Endothelial cell (in vitro differentiated cells): ENCODE measurements around the gene EDEM2. TPM values are rescaled to one million over a fixed set of nuclear protein-coding genes. Genes with fewer than 3 reads are reported as not detected.
A peak's percentile ranks its signal among the peaks of the same experiment; 100 is the strongest.
"Not testable (repeated sequence)": the region's sequence is repeated elsewhere in the genome, so short reads cannot be mapped to it uniquely, and the experiment has no call there.

Experiments used
- DNase-seq: peaks from one replicate; pipeline ENCODE4 v3.0.0; 2021; ENCODE audit warnings: low spot score
- H3K27ac Mint-ChIP-seq: one replicate; pipeline ENCODE4 v1.8.0; 2021; ENCODE audit warnings: mixed read lengths, inconsistent platforms; ENCODE audit not compliant: unreplicated experiment
- H3K27me3 Mint-ChIP-seq: one replicate; pipeline ENCODE4 v1.8.0; 2021; ENCODE audit warnings: mild to moderate bottlenecking, moderate library complexity, mixed read lengths, inconsistent platforms; ENCODE audit not compliant: unreplicated experiment
- H3K36me3 Mint-ChIP-seq: one replicate; pipeline ENCODE4 v1.8.0; 2021; ENCODE audit warnings: mild to moderate bottlenecking, low read depth, mixed read lengths, inconsistent platforms; ENCODE audit not compliant: unreplicated experiment
- H3K4me1 Mint-ChIP-seq: one replicate; pipeline ENCODE4 v1.8.0; 2021; ENCODE audit warnings: mild to moderate bottlenecking, mixed read lengths, inconsistent platforms; ENCODE audit not compliant: unreplicated experiment
- H3K4me3 Mint-ChIP-seq: one replicate; pipeline ENCODE4 v1.8.0; 2021; ENCODE audit warnings: mild to moderate bottlenecking, mixed read lengths, inconsistent platforms; ENCODE audit not compliant: unreplicated experiment
- H3K9me3 Mint-ChIP-seq: one replicate; pipeline ENCODE4 v1.8.0; 2021; ENCODE audit warnings: mixed read lengths, inconsistent platforms; ENCODE audit not compliant: unreplicated experiment
- CTCF ChIP-seq: fragments of 200-600 bp; sonication (generic); IDR thresholded peaks from one replicate; pipeline ENCODE4 v1.5.0; 2021; ENCODE audit warnings: antibody characterized with exemption; ENCODE audit not compliant: unreplicated experiment
- total RNA-seq: library from RNA; stranded (reverse); fragmentation: NEBNext Ultra II Directional; extraction: Animal tissue kit (Norgen Biotek cat#: 25700); gene quantifications from one replicate; pipeline ENCODE4 v1.2.1, GENCODE V29; 2021; ENCODE audit not compliant: unreplicated experiment

Gene EDEM2
- total RNA-seq, 1 donor from 2014 or later, result 43.5 TPM

GRCh38 chr20:35167787-35168186, 20.7 kb upstream of the EDEM2 start:
- no peak for DNase-seq
- Mint-ChIP-seq H3K27me3 (peaks cover 6% of the 10 kb centered on the region), H3K9me3 (no peaks in the 10 kb centered on the region), H3K27ac (peak overlapping the region; percentile 72), H3K4me3 (no peak overlapping the region), H3K4me1 (peaks cover 43% of the 10 kb centered on the region), H3K36me3 (no peaks in the 10 kb centered on the region)
- TF ChIP-seq CTCF, result no peak

GRCh38 chr20:35166242-35166830, 19.2 kb upstream of the EDEM2 start:
- peak; percentile 77 for DNase-seq
- Mint-ChIP-seq H3K36me3 (no peaks in the 10 kb centered on the region), H3K4me1 (peaks cover 30% of the 10 kb centered on the region), H3K27me3 (no peaks in the 10 kb centered on the region), H3K27ac (peak overlapping the region; percentile 94), H3K4me3 (peak overlapping the region; percentile 58), H3K9me3 (no peaks in the 10 kb centered on the region)
- no peak for TF ChIP-seq CTCF

GRCh38 chr20:35165221-35166185, 18.4 kb upstream of the EDEM2 start:
- Mint-ChIP-seq H3K27me3 (peaks cover 2% of the 10 kb centered on the region), H3K9me3 (no peaks in the 10 kb centered on the region), H3K27ac (peak overlapping the region; percentile 94), H3K4me3 (no peak overlapping the region), H3K36me3 (no peaks in the 10 kb centered on the region), H3K4me1 (peaks cover 26% of the 10 kb centered on the region)
- TF ChIP-seq CTCF, result no peak
- no peak for DNase-seq

- not testable (repeated sequence) for H3K36me3 Mint-ChIP-seq, DNase-seq, H3K27me3 Mint-ChIP-seq, H3K9me3 Mint-ChIP-seq, H3K4me3 Mint-ChIP-seq, H3K27ac Mint-ChIP-seq
- H3K4me1 Mint-ChIP-seq, result peaks cover 26% of the 10 kb centered on the region
Observed at GRCh38 chr20:35164531-35164930, 17.4 kb upstream of the EDEM2 start.

- not testable (repeated sequence) for DNase-seq, H3K4me3 Mint-ChIP-seq, H3K27me3 Mint-ChIP-seq, H3K27ac Mint-ChIP-seq, H3K4me1 Mint-ChIP-seq, H3K36me3 Mint-ChIP-seq, H3K9me3 Mint-ChIP-seq
Observed at GRCh38 chr20:35160341-35160740, 13.2 kb upstream of the EDEM2 start.

- peaks cover 2% of the 10 kb centered on the region for H3K27me3 Mint-ChIP-seq
- no peaks in the 10 kb centered on the region for H3K9me3 Mint-ChIP-seq
- no peaks in the 10 kb centered on the region for H3K4me1 Mint-ChIP-seq
- no peak overlapping the region for H3K27ac Mint-ChIP-seq
- no peak for TF ChIP-seq CTCF
- H3K36me3 Mint-ChIP-seq, result no peaks in the 10 kb centered on the region
- H3K4me3 Mint-ChIP-seq, result no peak overlapping the region
- no peak for DNase-seq
Observed at GRCh38 chr20:35156978-35157377, 9.8 kb upstream of the EDEM2 start.
